ENCODE measurements around the gene DNAH6. TPM values are rescaled to one million over a fixed set of nuclear protein-coding genes. Genes with fewer than 3 reads are reported as not detected.

DNAH6 gene
- total RNA-seq, 4 donors from 2014 or later: 3.2 to 9.3 (median 6.3) TPM

DNA sequence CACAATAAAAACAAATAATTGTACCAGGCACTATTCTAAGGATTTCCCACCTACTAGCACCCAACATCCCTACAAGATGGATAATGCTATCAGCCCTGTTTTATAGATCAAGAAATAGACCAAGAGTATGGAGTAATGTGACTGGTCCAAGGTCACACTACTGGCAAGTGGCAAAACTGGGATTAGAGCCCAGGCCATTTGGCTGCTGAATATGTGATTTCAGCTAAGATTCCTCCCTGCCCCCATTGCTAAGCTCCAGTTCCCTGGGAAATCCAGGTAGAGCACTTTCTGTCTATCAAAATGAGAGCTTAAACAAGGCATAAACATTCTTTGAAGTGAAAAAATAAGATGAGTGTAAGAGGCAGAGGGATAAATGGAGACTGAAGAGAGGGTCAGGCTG, 157.8 kb downstream of the DNAH6 start:
- Histone ChIP-seq H3K4me3 (replicated peaks in 1 of 3) (no peak overlapping the region), H3K4me1 (no peaks in the 10 kb centered on the region), H3K27me3 (no peaks in the 10 kb centered on the region), H3K27ac (no peak overlapping the region), H3K36me3 (no peaks in the 10 kb centered on the region), H3K9me3 (no peaks in the 10 kb centered on the region)
- TF ChIP-seq CTCF (IDR thresholded peaks at IDR 0.05) (no peak), POLR2A (IDR thresholded peaks at IDR 0.05) (no peak)
- DNase-seq: no peak
- intact Hi-C loops (cut with DNase I): no loop called here

DNA sequence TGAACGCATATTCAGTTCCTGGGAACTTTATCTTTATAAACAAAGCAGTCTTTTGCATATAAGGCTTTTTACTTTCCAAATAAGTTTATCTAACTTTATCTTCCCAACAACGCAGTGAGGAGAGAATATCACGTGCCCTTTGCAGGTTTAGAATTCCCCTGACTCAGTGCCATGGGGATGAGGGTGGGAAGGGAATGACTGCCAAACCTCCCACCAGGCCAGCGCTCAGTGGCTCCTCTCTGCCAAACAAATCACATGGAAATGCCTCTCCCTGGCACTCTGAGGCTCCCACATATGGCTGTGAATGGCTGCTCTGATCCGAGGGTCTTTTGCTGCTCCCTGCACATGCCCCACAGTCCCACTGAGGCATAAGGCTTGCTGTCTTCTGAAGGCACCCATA, 158.3 kb downstream of the DNAH6 start:
- no peaks in the 10 kb centered on the region for H3K27me3 ChIP-seq
- no peaks in the 10 kb centered on the region for H3K4me1 ChIP-seq
- 77 to 84% methylated on average over 5 of the region's 5 CpGs for WGBS, 2 donors
- TF ChIP-seq CTCF (IDR thresholded peaks at IDR 0.05) (no peak), POLR2A (IDR thresholded peaks at IDR 0.05) (no peak)
- H3K27ac ChIP-seq: no peak overlapping the region
- no peak for DNase-seq
- no peaks in the 10 kb centered on the region for H3K9me3 ChIP-seq
- no peaks in the 10 kb centered on the region for H3K36me3 ChIP-seq
- intact Hi-C loops (cut with DNase I): no loop called here
- no peak overlapping the region for H3K4me3 ChIP-seq (replicated peaks in 1 of 3)

DNA sequence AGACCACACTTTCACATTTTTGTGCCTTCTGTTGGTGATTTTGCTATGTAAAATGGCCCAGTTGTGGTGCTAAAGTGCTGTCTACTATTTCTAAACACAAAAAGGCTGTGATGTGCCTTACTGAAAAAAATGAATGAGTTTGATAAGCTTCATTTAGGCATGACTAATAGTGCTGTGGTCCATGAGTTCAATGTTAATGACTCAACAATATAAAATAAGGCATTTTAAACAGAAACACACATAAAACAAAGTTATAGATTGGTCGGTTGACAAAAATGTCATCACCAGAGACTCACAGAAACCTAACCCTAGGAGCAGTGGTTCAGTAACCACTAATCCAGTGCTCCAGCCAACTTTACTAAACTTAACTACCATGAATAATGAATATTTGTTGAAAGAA, 160.0 kb downstream of the DNAH6 start:
- DNase-seq: no peak
- intact Hi-C loops (cut with DNase I): no loop called here
- TF ChIP-seq CTCF (IDR thresholded peaks at IDR 0.05) (no peak), POLR2A (IDR thresholded peaks at IDR 0.05) (no peak)
- 90 to 91% methylated on average over 1 of the region's 1 CpG for WGBS, 2 donors
- no peak overlapping the region for H3K27ac ChIP-seq
- no peak overlapping the region for H3K4me3 ChIP-seq (replicated peaks in 1 of 3)
- no peaks in the 10 kb centered on the region for H3K27me3 ChIP-seq
- no peaks in the 10 kb centered on the region for H3K9me3 ChIP-seq
- H3K36me3 ChIP-seq: no peaks in the 10 kb centered on the region
- no peaks in the 10 kb centered on the region for H3K4me1 ChIP-seq

DNA sequence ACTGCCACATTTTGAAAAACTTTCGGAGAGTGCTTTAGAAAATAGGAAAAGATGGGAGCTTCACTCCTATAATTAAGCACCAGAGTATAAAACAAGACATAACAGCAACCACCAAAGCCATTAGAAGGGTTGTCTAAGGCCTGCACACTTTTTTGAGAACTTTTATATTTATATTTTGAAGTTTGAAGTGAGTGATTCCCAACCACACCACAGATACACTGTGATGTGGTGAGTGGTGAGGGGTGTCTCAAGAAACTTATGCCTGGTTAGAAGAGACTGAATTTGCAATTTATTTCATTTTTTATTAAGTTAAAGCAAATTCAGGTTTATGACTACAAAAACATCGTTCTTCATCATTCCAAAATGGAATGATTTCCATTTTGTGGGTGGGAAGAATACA, 161.9 kb downstream of the DNAH6 start:
- DNase-seq: no peak
- no peaks in the 10 kb centered on the region for H3K27me3 ChIP-seq
- H3K36me3 ChIP-seq: no peaks in the 10 kb centered on the region
- no peak for TF ChIP-seq CTCF (IDR thresholded peaks at IDR 0.05)
- TF ChIP-seq POLR2A (IDR thresholded peaks at IDR 0.05): no peak
- 86 to 91% methylated on average over 2 of the region's 2 CpGs for WGBS, 2 donors
- H3K4me1 ChIP-seq: no peaks in the 10 kb centered on the region
- H3K27ac ChIP-seq: no peak overlapping the region
- no peaks in the 10 kb centered on the region for H3K9me3 ChIP-seq
- H3K4me3 ChIP-seq (replicated peaks in 1 of 3): no peak overlapping the region
- intact Hi-C loops (cut with DNase I): no loop called here

DNA sequence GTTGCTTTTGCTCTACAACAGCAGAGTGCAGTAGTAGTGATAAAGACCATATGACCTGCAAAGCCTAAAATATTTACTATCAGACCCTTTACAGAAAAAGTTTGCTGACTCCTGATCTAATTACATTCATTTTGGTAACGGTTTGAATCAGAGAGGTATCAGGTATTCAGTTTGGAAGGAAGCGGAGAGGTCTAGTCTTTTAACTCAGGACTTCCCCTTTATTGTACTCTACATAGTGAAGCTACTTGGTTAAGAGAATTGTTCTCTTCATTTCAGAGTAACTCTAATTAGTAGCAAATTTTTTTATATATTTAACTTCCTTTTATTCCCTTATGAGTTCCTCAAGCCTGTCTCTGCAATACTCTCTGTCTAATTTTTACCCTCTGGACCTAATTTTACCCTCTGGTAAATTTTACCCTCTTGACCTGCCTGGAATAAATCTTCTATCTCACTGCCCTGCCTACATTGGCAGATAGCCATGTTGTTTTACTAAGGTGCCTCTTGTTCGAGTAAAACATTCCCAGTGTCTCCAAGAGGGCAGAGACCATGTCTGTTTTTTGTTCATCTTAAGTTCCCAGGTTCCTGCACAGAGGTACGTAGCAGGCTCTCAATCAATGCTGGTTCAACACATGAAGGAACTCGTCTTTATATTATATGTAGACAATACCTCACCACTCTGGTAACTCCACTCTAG, 170.6 kb downstream of the DNAH6 start:
- Histone ChIP-seq H3K4me1 (peaks cover 5 to 8% of the 10 kb centered on the region in 2 donors), H3K27ac (peak overlapping the region in 2 of 3 donors; percentile 12 to 17), H3K4me3 (replicated peaks in 1 of 3) (no peak overlapping the region), H3K36me3 (no peaks in the 10 kb centered on the region), H3K9me3 (no peaks in the 10 kb centered on the region), H3K27me3 (no peaks in the 10 kb centered on the region)
- DNase-seq: peak; percentile 27 to 32
- 41 to 42% methylated on average over 5 of the region's 5 CpGs for WGBS, 2 donors
- intact Hi-C loops (cut with DNase I): no loop called here
- TF ChIP-seq POLR2A (IDR thresholded peaks at IDR 0.05) (no peak), CTCF (IDR thresholded peaks at IDR 0.05) (no peak)
